Stimulated activated effector memory CD8-positive, alpha-beta T cell treated with anti-CD3 and anti-CD28 coated beads, Interleukin-12 subunit alpha, Interleukin-12 subunit beta, amount 100 ng/mL, for 72 hours (primary cell): ENCODE results near the gene TRIM29.

Experiments used
- ATAC-seq: fragments of 150-1000 bp; cut with Tn5 transposase; 2 replicates; pipeline ENCODE4 v1.10.0; 2021
- DNase-seq, 2 donors: peaks; one replicate each; pipeline ENCODE4 v3.0.0; 2021 to 2022; ENCODE audit warnings: low spot score in 2 of 2
- H3K27ac Mint-ChIP-seq: one replicate; pipeline ENCODE4 v1.8.0; 2022; ENCODE audit warnings: mild to moderate bottlenecking, mixed read lengths
- H3K36me3 Mint-ChIP-seq: one replicate; pipeline ENCODE4 v1.8.0; 2022; ENCODE audit warnings: mild to moderate bottlenecking, mixed read lengths
- H3K4me1 Mint-ChIP-seq: one replicate; pipeline ENCODE4 v1.8.0; 2022; ENCODE audit warnings: mixed read lengths
- H3K4me3 Mint-ChIP-seq: one replicate; pipeline ENCODE4 v1.8.0; 2022; ENCODE audit warnings: mild to moderate bottlenecking, mixed read lengths
- H3K9me3 Mint-ChIP-seq: one replicate; pipeline ENCODE4 v1.8.0; 2022; ENCODE audit warnings: mixed read lengths

Gene TRIM29

DNA sequence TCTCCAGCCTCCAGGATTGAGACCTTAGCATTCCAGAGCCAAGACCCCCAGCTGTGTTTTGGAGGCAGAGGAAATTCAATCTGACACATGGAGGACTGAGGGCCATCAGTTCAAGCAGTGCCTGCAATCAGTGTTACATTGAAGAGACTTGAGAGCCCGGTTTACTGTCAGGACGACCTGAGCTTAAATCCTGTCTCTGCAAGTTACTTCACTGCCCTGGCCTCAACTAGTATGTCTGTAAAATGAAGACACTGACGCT lies 35.1 kb downstream of the TRIM29 start:
- Mint-ChIP-seq H3K9me3 (no peaks in the 10 kb centered on the region), H3K4me1 (no peaks in the 10 kb centered on the region), H3K27ac (no peak overlapping the region), H3K36me3 (no peaks in the 10 kb centered on the region), H3K4me3 (no peak overlapping the region)
- DNase-seq (no peak), ATAC-seq (no peak)

DNA sequence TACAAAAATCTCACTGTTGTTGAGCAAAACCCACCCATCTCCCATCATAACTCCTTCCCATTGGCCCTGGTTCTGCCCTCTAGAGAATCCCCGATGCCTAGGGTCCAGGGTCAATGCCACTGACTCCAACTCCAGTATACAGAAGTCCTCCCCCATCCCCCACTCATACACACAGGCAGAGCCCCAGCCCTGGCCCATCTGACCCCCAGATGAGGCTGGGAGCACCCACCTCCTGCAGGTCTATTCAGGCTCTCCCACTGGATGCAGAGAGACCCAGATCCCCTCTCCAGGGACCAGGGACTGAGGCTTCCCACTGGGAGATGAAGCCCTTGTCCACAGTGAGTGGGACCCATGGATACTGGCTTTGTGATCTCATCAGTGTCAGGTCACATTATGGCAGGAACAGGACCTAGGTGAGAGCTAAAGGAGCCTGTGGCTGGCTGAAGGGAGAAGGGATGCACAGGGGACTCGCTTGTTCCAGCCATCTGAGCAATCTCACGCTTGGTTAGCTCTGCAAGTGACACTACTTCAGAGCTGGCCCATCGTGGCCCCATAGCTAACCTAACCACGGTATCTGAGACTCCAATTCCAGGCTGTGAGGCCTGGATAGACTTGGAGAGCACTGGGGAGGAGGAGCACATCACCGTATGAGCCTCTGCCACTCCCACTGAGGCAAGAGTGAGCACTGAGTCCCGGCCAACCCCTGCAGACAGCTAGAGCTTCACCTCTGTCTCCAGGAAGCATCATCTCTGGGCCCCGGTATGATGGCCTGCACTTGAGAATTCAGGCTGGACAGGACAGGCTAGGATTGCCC lies 35.7 kb downstream of the TRIM29 start:
- H3K4me1 Mint-ChIP-seq = no peaks in the 10 kb centered on the region
- H3K36me3 Mint-ChIP-seq = no peaks in the 10 kb centered on the region

DNA sequence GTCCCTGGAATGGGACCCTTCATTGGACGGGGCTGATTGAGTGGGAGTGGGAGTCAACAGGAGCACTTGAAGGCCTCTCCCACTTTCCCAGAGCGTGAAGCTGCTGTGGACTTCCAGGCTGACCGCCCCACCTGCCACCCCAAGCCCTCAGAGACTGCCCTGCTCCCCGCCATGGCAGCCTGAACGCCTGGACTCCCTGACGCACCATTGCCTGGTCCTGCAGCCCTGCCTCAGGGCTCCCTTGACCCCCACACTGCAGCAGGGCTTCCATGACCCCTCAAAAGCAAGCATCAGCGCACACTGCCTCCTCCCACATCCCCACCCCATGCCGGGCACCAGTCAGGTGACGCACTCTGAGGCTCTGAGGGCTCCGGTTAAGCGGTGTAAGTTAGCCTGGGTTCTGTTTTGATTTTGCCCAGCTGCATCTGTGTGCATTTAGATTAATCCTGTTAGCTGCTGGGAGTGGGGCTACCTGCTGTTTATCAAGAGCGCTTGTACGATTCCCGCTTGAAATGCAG lies 39.4 kb downstream of the TRIM29 start:
- no peak for DNase-seq
- no peak for ATAC-seq
- Mint-ChIP-seq H3K4me3 (no peak overlapping the region), H3K27ac (no peak overlapping the region), H3K9me3 (no peaks in the 10 kb centered on the region), H3K4me1 (no peaks in the 10 kb centered on the region), H3K36me3 (no peaks in the 10 kb centered on the region)

More for the DNA sequence above, 35.7 kb downstream of the TRIM29 start:
- no peak for ATAC-seq
- Mint-ChIP-seq H3K27ac (no peak overlapping the region), H3K9me3 (no peaks in the 10 kb centered on the region), H3K4me3 (no peak overlapping the region)
- no peak for DNase-seq

DNA sequence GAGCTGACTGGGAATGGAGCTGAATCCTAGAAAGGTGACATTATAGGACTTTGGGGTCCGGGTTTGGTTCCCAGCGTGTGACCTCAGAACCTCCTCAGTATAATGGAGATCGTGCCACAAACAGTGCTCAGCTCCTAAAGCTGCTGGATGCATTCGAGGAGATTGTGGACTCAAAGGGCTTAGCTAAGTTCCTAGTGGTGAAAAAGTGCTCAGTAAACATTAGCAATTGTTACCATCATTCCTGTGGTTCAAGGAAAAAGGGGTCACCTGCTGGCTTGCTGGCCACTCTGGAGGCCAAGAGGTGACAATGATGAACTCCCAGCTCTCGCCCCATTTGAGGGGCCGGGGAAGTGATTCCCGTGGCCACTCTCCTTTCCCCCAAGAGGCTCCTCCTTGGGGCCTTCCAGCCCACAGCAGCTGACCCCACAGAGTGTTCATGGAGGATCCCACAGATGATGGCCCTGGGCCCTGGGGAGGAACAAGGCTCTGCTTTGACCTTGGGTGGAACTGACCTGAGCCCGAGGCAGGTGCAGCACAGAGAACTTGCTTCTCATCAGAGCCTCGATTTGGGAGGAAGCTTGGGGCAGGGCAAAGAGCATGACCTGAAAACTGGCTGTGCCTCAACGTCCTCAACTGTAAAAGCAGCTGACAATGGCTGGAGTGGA lies 40.1 kb downstream of the TRIM29 start:
- Mint-ChIP-seq H3K4me1 (no peaks in the 10 kb centered on the region), H3K27ac (no peak overlapping the region), H3K9me3 (no peaks in the 10 kb centered on the region), H3K36me3 (no peaks in the 10 kb centered on the region), H3K4me3 (no peak overlapping the region)
- ATAC-seq (no peak), DNase-seq (no peak)

DNA sequence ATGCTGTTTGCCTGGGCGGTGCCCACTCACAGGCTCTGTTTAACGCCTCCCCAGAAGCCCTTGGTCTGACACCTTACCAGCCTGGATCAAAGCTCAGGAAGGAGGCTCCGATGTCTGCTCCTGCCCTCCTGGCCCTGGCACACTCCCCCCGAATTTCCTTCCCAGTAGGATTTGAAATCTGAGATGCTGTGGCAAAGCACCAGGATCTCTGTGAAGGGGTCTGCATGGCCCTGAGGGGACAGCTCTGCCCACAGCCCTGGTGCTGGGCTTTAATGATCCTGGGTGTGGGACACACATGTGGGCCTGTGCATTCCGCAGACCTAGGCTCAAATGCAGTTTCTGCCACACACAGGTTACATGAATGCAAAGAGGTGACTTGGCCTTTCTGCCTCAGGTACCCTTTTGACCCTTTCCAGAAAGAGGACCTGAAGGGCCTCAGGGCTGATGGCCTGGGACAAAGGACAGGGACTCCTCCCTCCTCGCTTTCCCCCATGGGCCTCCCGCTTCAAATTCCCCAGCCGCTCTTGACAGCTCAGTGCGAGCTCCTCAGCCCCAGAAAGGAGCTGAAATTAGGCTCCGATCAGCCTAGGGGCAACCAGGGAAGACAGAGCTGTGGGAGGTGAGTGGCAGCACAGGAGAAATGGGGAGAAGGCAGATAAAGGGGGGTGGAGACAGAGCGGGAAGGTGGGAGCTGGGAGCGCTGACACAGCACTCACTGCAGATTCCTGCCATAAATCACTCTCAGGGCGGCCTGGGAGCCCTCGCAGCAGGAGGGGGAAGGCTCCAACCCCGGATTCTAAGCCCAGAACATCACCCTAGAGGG lies 41.3 kb downstream of the TRIM29 start:
- ATAC-seq (no peak), DNase-seq (no peak)
- no peaks in the 10 kb centered on the region for H3K36me3 Mint-ChIP-seq
- no peak overlapping the region for H3K27ac Mint-ChIP-seq
- H3K4me3 Mint-ChIP-seq = no peak overlapping the region
- no peaks in the 10 kb centered on the region for H3K9me3 Mint-ChIP-seq
- no peaks in the 10 kb centered on the region for H3K4me1 Mint-ChIP-seq

DNA sequence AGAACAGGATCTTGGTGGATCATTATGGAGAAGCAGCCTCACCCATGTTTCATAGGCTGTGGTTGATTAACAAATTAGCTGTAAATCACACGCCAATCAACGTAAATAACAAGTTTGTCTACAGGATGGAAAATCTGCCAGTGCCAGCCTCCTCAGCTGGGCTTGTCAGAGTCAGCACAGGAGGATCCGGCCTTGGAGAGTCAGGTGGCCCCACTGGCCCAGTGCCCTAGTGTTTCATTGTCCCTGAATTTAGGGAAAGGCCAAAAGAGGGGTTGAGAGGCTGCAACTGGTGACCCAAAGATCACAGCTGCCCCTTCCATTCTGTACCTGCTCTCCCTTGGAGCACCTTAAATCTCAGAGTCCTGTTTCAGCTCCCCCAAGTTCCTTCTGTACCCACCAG lies 42.4 kb downstream of the TRIM29 start:
- Mint-ChIP-seq H3K4me3 (no peak overlapping the region), H3K9me3 (no peaks in the 10 kb centered on the region), H3K36me3 (no peaks in the 10 kb centered on the region), H3K27ac (no peak overlapping the region), H3K4me1 (no peaks in the 10 kb centered on the region)
- DNase-seq (no peak), ATAC-seq (no peak)

DNA sequence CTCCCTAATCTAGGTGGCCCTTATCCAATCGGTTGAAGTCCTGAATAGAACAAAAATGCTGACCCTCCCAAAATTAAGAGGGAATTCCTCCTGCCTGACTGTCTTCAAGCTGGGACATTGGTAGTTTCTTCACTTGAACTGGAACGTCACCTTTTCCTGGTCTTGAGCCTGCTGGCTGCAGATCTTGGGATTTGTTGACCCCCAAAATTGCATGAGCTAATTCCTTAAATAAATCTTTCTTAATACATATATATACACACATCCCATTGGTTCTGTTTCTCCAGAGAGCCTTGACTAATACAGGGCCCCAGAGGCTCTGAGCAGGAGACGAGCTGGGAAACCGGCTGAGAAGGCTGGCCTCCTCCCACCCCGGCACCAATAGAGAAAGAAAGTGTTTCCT lies 46.2 kb downstream of the TRIM29 start:
- Mint-ChIP-seq H3K4me1 (no peaks in the 10 kb centered on the region), H3K4me3 (no peak overlapping the region), H3K36me3 (no peaks in the 10 kb centered on the region), H3K27ac (no peak overlapping the region), H3K9me3 (no peaks in the 10 kb centered on the region)
- DNase-seq (no peak), ATAC-seq (no peak)

DNA sequence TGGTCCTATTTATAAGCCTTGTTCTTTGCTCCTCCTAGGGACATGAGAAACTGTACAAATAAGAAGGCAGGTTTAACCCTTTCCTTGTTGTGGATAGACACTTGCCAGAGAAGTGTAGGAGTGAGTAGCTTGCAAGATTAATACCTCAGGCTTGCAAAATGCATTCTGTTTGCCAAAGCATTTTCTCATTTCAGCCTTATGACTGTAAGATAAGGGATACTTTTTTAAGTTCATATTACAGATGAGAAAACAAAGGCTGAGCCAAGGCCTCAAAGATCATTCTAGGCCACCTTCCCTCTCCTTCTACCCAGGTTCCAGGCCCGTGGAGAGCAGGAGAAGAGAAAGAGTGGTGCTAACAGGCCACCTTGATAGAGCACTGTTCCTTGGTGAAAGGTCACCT lies 46.8 kb downstream of the TRIM29 start:
- Mint-ChIP-seq H3K27ac (no peak overlapping the region), H3K36me3 (no peaks in the 10 kb centered on the region), H3K4me3 (no peak overlapping the region), H3K4me1 (no peaks in the 10 kb centered on the region), H3K9me3 (no peaks in the 10 kb centered on the region)
- DNase-seq (no peak), ATAC-seq (no peak)

DNA sequence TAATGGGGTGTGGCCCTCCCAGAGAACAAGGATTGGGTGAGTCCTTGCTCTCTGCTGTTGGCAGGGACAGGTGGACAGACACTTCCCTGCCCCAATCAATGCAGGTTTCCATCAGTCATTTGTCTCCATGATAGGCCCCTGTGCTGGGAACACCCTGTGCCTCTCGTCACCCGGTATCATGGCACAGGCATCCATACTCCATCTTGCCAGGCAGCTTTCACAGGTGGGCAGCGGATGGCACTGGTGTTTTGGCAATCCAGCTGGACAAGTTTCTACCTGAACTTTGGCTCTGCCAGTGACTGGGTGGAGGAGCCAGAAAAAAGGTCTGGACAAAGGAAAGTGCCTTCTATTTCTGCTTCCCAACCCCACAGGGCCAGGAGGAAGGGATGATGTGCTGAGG lies 47.5 kb downstream of the TRIM29 start:
- no peak for DNase-seq
- ATAC-seq = peak; percentile 20
- Mint-ChIP-seq H3K4me3 (no peak overlapping the region), H3K36me3 (no peaks in the 10 kb centered on the region), H3K9me3 (no peaks in the 10 kb centered on the region), H3K4me1 (no peaks in the 10 kb centered on the region), H3K27ac (no peak overlapping the region)

DNA sequence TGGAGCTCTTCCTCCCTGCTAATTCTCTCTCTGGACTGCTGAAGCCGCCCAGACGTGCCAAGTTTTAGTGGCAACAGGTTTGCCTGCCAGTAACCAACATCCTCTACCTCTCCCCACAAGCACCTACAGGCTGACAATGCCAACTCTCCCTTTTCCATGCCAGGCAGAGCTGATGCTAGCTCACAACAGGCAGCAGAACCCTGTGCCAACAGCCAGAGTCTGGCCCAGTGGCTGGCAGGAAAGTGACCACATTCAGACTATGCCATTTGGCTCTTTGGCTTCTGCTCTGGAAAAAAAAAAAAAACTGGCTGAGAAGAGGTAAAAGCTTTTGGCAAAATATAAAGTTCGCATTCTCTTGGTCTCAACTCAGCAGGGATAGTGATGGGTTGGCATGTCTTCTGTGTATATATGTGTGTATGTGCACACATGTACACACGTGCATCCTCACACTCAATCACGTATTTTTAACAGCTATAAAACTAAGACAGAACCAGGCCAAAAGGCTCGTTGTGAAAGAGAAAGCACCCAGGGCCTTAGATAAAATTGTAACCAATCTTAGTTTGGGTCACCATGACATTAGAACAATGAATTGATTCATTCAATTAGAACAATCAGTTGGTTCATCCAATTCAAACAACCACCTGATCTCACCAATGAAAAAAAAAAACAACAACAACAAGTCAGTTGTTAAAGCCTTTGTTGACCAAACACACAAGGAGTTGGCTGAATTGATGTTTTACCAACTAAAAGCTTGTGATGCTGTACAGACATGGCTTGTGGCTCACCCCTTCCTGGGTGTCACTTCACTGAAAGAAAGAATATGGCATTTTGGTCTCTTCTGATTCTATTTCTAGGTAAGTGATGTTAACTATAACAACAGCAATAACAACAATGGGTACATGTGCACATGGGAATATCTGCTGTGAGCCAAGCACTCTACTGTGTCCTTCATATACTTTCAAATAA lies 48.6 kb downstream of the TRIM29 start:
- Mint-ChIP-seq H3K4me1 (no peaks in the 10 kb centered on the region), H3K9me3 (no peaks in the 10 kb centered on the region), H3K4me3 (no peak overlapping the region), H3K27ac (no peak overlapping the region), H3K36me3 (no peaks in the 10 kb centered on the region)
- DNase-seq = no peak
- ATAC-seq = no peak

DNA sequence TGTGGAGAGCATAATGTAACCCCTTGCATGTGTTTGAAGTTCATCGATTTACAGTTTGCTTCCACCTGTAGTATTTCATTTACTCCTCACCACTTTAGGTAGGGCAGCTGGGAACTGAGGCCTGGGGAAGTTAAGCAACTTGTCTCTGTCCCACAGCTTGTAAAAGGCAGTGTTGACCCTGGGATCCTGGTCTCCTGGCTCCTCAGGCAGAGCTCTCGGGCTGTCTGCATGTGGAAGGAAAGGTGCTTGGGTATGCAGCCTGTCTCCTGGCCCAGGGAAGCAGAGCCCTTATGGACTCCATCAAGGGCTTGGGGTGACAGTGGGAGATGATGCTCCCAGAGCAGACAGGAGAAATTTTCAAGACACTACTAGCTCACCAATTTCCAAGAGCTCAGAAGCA lies 49.9 kb downstream of the TRIM29 start:
- H3K4me1 Mint-ChIP-seq = no peaks in the 10 kb centered on the region
- H3K4me3 Mint-ChIP-seq = no peak overlapping the region
- DNase-seq = no peak
- H3K9me3 Mint-ChIP-seq = no peaks in the 10 kb centered on the region
- no peak overlapping the region for H3K27ac Mint-ChIP-seq
- H3K36me3 Mint-ChIP-seq = no peaks in the 10 kb centered on the region
- no peak for ATAC-seq

DNA sequence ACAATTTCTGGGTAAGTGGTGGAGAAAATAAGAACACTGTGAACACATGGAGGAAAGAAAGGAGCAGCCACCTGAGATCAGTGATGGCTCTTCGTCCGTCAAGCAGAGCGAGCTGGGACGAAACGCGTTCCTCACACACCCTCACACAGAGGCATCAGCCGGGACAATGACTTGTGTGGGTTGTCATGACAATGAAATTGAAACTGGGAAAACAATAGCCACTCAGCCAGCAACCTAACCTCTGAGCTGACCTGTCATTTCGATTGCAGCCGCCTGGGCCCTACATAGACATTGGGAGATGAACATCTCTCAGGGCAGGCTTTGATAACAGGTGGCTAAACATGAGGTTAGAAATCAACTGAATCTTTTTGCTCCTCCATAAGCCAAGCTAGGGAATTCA lies 51.3 kb downstream of the TRIM29 start:
- H3K4me1 Mint-ChIP-seq = no peaks in the 10 kb centered on the region
- no peak overlapping the region for H3K4me3 Mint-ChIP-seq
- H3K36me3 Mint-ChIP-seq = no peaks in the 10 kb centered on the region
- no peak for DNase-seq
- no peak overlapping the region for H3K27ac Mint-ChIP-seq
- no peak for ATAC-seq
- H3K9me3 Mint-ChIP-seq = no peaks in the 10 kb centered on the region

DNA sequence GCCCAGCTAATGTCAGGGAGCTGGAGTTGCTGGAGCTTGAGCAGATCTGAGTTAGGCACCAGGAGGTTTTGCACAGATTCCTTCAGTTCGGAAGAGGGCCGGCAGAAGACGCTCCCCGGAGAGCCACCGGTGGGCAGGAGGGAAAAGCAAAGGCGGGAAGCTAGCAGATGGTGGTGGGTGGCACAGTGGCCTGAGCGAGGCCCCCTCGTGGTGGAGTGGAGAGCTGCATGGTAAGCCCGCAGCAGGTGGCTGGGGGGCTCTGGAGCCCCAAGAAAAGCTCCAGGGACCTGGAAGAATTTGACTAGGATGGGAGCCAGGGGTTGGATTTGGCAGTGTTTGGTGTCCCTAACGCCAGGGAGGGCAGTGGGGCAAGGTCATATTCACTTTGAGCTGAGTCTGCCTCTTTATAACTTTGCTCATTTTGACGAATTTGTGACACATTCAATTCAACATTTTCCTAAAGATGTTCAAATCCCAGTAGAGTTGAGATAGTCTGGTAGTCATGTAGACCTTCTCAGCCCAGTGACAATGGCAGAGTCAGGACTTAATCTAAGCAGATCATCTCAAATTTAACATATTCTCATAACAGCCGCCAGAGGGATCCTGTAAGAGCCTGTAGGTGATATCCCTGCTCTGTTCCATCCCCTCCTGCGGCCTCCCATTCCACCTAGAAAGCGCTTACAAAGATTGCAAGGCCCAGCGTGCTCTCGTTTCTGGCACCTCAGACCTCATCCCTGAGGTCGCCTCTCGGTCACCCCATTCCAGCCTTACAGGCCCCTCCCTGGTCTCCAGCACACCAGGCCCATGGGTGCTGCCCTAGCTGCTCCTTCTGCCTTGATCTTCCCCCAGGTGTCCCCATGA lies 57.9 kb downstream of the TRIM29 start:
- DNase-seq (peak in 1 of 2 donors; percentile 8), ATAC-seq (peak; percentile 57)
- Mint-ChIP-seq H3K36me3 (no peaks in the 10 kb centered on the region), H3K27ac (no peak overlapping the region), H3K9me3 (no peaks in the 10 kb centered on the region), H3K4me1 (peaks cover 15% of the 10 kb centered on the region), H3K4me3 (no peak overlapping the region)

DNA sequence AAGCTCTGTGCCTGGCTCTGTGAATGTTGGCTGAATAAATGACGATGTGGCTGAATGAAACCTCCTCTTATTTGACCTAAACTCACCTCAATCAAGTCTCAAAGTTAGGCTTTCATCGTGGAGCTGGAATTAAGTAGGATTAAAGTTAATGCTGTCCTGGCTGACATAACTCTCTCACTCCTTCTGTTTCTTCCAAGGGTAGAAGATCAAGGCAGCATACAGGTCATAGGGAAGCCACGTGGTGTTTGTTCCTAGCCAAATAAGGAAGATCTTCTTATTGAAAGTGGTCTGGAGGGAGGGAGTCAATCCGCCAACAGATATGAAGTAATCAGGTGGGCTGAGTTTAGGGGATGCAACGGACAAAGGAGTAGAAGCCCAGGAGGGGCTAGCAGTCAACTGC lies 59.5 kb downstream of the TRIM29 start:
- H3K36me3 Mint-ChIP-seq = no peaks in the 10 kb centered on the region
- H3K27ac Mint-ChIP-seq = no peak overlapping the region
- no peak overlapping the region for H3K4me3 Mint-ChIP-seq
- peaks cover 15% of the 10 kb centered on the region for H3K4me1 Mint-ChIP-seq
- ATAC-seq (no peak), DNase-seq (no peak)
- H3K9me3 Mint-ChIP-seq = no peaks in the 10 kb centered on the region
